Stimulated activated CD4-positive, alpha-beta T cell treated with anti-CD3 and anti-CD28 coated beads, Interleukin-1b, Interleukin-23, amount 100 ng/mL, for 24 hours (primary cell): Measurements from ENCODE around the gene ZFYVE27.

Experiments
- DNase-seq, 4 experiments: peaks; one replicate each; pipeline ENCODE4 v3.0.0-alpha.2; 2020; ENCODE audit warnings: low read depth in 4 of 4, low spot score in 1 of 4

The ZFYVE27 gene

GRCh38 chr10:97785731-97786130 lies 48.8 kb downstream of the ZFYVE27 start:
- no peak for DNase-seq

- DNase-seq = no peak
Observed at GRCh38 chr10:97788552-97789442, 51.9 kb downstream of the ZFYVE27 start.

GRCh38 chr10:97789770-97790397 lies 53.0 kb downstream of the ZFYVE27 start:
- no peak for DNase-seq

- peak; percentile 45 to 61 (median 57) for DNase-seq
Observed at GRCh38 chr10:97791824-97792721, 55.1 kb downstream of the ZFYVE27 start.

GRCh38 chr10:97795886-97796285 lies 59.0 kb downstream of the ZFYVE27 start:
- no peak for DNase-seq

DNA sequence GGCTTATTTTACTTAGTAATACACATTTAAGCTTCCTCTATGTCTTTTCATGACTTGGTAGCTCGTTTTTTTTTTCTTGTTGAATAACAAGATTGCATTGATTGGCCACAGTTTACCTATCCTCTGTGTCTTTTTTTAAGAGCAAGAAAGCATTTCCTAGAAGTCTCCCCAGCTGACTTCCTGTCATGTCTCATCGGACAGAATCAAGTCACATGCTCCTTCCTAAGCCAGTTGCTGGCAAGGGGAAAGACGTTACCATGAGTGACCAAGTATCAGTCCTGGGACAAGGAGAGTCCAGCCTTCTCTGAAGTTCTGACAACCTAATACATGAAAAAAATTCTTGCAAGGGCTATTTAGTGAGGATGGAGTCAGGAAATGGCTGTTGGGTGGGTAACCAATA lies 59.7 kb downstream of the ZFYVE27 start:
- peak in 1 of 4 experiments; percentile 16 for DNase-seq

DNA sequence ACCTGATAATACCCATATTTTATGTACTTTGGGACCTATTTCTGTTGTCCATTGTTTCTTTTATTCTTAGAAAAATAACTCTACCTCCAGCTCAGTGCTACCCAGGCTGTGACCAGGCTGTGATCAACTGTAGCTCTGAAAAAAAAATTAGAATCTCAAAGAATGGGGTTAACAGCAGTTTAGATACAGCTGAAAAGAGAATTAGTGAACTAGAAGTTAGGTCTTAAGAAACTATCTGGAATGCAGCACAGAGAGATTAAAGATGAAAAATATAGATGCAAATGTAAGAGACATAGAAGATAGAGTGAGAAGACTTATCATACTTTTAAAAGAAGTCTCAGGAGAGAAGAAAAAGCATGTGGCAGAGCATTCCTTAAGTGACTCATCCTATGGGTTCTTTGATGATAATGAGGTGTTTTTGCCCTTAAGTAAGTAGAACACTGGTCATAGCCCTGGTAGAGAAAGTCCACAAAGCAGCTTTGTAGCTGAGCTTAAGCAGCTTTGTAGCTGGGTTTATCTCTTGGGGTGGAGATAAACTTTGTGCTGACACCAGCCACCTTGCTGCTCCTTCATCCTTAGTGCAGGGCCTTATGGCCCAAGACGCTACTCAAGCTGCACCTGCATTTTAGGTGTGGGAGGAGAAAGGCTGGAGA lies 62.2 kb downstream of the ZFYVE27 start:
- DNase-seq = no peak

DNA sequence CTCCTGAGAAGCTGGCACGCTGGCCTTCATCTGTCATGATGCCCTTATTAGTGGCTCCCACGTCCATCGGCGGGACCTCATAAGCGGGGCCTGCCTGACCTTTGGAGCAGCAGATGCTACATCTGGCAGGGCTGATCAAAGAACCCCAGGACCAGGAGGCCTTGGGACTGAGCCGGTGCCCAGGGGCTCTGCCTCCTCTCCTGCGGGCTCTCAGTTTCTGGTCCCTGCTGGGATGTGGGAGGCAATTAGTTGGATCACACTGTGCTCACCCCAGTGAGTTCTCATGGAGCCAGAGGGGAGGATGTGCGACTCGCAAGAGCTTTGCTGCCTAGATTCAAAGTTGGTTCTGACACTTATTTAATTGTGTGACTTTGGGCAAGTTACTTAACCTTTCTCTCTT lies 63.5 kb downstream of the ZFYVE27 start:
- DNase-seq = no peak

DNA sequence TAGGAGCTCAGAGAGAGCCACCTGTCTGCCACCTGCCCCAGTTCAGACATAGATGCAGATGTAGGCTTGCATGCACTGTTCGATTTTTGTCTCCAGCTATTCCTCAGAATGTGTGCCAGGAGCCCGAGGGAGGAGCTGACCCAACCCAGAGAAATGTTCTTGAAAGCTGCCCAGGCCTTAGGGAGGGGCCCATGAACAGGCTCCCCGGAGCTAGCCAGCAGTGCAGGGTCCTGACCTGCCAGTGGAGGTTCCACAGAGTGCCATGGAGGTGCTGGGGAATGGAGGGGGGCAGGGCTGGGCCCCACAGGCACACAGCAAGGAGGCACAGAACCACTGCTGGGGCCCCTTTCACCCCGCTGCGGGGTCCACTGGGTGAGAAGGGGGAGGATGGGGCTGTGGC lies 64.5 kb downstream of the ZFYVE27 start:
- no peak for DNase-seq

- DNase-seq = no peak
Observed at GRCh38 chr10:97805096-97805884, 68.4 kb downstream of the ZFYVE27 start.

DNA sequence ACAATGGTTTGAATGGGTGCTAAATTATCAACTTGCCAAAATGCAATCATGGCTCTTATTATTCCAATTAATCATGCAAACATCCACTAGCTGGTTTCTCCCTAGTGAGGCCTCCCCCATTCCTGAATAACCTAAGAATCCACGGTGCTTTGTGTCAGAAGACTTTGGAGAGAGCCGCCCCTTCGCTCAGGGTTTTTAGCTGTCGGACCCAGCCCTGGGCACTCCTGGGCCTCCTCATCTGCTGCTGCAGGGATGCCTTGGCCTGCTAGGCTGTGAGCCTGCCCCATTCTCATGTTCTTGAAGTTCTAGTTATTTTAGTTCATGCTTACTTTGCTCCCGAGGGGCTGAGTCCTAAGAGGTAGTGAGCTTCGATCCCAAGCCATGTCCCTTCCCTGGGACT lies 69.0 kb downstream of the ZFYVE27 start:
- no peak for DNase-seq

GRCh38 chr10:97810446-97810845 lies 73.5 kb downstream of the ZFYVE27 start:
- DNase-seq = no peak
